HL-60 (cell line): ENCODE measurements around the gene GLIS1.

Experiments
- DNase-seq, 2 experiments: peaks; one replicate each; pipeline ENCODE4 v3.0.0-alpha.2; 2010 to 2020; ENCODE audit warnings: low read depth in 1 of 2, low spot score in 1 of 2
- H3K27ac ChIP-seq: fragments of 250-450 bp; sonication (Bioruptor Pico); replicated peaks from 2 replicates; pipeline ENCODE4 v1.5.1; 2020; ENCODE audit warnings: mild to moderate bottlenecking, moderate library complexity
- H3K27me3 ChIP-seq: fragments of 250-450 bp; sonication (Bioruptor Pico); 2 replicates; pipeline ENCODE4 v1.5.1; 2021; ENCODE audit warnings: mild to moderate bottlenecking, moderate library complexity; ENCODE audit not compliant: insufficient read depth, poor library complexity, severe bottlenecking
- H3K4me3 ChIP-seq: replicated peaks from 2 replicates; pipeline ENCODE4 v1.5.1; 2011; ENCODE audit warnings: mild to moderate bottlenecking, control low read depth, low read length; ENCODE audit not compliant: insufficient read depth
- GABPA ChIP-seq: IDR thresholded peaks from 2 replicates; pipeline ENCODE4 v1.6.1; 2012; ENCODE audit warnings: low read depth
- POLR2AphosphoS5 ChIP-seq: IDR thresholded peaks from 2 replicates; pipeline ENCODE4 v1.6.1; 2012; ENCODE audit warnings: low read depth
- SPI1 ChIP-seq: IDR thresholded peaks from 2 replicates; pipeline ENCODE4 v1.6.1; 2012; ENCODE audit warnings: low read depth, mild to moderate bottlenecking, borderline replicate concordance
- TF ChIP-seq, protein P1 (sequence below): IDR thresholded peaks from 2 replicates; pipeline ENCODE4 v1.6.1; 2012; ENCODE audit warnings: low read depth; ENCODE audit not compliant: insufficient replicate concordance
- TF ChIP-seq, protein P2 (sequence below): IDR thresholded peaks from one replicate; pipeline ENCODE4 v1.5.1; 2011; ENCODE audit warnings: low read length, control low read depth, inconsistent platforms; ENCODE audit not compliant: insufficient read depth

GLIS1 gene

GRCh38 chr1:53563611-53564010 lies 175.4 kb downstream of the GLIS1 start:
- Histone ChIP-seq H3K4me3 (no peak overlapping the region), H3K27me3 (peaks cover 17% of the 10 kb centered on the region), H3K27ac (no peak overlapping the region)
- DNase-seq = no peak
- no peak for TF ChIP-seq SPI1
- TF ChIP-seq, protein P1, sequence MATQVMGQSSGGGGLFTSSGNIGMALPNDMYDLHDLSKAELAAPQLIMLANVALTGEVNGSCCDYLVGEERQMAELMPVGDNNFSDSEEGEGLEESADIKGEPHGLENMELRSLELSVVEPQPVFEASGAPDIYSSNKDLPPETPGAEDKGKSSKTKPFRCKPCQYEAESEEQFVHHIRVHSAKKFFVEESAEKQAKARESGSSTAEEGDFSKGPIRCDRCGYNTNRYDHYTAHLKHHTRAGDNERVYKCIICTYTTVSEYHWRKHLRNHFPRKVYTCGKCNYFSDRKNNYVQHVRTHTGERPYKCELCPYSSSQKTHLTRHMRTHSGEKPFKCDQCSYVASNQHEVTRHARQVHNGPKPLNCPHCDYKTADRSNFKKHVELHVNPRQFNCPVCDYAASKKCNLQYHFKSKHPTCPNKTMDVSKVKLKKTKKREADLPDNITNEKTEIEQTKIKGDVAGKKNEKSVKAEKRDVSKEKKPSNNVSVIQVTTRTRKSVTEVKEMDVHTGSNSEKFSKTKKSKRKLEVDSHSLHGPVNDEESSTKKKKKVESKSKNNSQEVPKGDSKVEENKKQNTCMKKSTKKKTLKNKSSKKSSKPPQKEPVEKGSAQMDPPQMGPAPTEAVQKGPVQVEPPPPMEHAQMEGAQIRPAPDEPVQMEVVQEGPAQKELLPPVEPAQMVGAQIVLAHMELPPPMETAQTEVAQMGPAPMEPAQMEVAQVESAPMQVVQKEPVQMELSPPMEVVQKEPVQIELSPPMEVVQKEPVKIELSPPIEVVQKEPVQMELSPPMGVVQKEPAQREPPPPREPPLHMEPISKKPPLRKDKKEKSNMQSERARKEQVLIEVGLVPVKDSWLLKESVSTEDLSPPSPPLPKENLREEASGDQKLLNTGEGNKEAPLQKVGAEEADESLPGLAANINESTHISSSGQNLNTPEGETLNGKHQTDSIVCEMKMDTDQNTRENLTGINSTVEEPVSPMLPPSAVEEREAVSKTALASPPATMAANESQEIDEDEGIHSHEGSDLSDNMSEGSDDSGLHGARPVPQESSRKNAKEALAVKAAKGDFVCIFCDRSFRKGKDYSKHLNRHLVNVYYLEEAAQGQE = no peak
- TF ChIP-seq POLR2AphosphoS5 = no peak
- TF ChIP-seq, protein P2, sequence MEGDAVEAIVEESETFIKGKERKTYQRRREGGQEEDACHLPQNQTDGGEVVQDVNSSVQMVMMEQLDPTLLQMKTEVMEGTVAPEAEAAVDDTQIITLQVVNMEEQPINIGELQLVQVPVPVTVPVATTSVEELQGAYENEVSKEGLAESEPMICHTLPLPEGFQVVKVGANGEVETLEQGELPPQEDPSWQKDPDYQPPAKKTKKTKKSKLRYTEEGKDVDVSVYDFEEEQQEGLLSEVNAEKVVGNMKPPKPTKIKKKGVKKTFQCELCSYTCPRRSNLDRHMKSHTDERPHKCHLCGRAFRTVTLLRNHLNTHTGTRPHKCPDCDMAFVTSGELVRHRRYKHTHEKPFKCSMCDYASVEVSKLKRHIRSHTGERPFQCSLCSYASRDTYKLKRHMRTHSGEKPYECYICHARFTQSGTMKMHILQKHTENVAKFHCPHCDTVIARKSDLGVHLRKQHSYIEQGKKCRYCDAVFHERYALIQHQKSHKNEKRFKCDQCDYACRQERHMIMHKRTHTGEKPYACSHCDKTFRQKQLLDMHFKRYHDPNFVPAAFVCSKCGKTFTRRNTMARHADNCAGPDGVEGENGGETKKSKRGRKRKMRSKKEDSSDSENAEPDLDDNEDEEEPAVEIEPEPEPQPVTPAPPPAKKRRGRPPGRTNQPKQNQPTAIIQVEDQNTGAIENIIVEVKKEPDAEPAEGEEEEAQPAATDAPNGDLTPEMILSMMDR = no peak
- no peak for TF ChIP-seq GABPA

DNA sequence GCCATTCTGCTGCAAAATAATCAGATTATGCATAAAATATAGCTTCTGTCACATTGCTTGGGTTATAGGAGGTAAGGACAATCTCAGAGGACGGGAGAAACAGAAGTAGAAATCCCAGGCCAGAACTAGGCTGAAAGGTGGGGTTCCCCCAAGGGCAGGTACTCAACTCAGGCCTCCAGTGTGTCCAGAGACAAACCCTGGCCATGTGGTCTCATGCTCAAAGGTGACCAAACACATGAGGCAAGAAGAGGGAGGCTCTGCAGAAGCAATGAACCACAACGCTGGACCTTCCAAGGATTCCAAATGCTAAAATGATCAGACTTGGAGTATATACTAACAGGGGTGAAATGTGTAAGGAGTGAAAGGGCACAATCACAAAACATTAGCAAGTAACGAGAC lies 176.0 kb downstream of the GLIS1 start:
- TF ChIP-seq, protein P1 = no peak
- TF ChIP-seq SPI1 (no peak), GABPA (no peak), POLR2AphosphoS5 (no peak)
- TF ChIP-seq, protein P2 = no peak
- Histone ChIP-seq H3K27me3 (peaks cover 17% of the 10 kb centered on the region), H3K27ac (no peak overlapping the region), H3K4me3 (no peak overlapping the region)
- DNase-seq = no peak

DNA sequence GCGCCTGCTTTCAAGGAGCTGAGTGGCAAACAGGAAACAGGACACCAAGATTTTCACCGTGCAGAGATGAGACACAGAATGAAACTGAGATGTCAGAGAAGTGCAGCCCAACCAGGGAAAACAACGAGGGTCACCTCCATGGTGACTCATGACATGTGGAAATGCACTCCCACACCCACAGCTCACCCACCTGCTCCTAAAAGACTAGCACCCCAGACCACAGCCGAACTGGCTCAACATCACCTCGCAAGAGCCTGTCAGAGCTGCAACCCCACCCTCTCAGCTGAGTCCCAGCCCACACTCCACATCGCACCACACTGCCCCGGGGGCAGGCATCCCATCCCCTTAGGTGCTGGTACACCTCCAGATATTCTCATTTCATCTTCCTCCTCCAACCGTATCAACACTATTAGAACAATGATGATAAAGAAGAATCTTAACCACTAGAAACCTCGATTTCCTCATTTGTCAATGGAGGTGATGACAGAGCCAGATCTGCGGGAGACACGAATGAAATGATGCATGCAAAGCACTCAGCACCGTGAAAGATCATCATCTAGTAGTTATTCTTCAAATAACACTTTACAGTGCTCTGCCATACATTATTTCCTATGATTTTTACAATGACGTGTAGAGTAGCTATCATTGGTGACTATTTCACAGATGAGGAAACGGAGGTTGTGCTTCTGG lies 176.5 kb downstream of the GLIS1 start:
- peaks cover 17% of the 10 kb centered on the region for H3K27me3 ChIP-seq
- DNase-seq = no peak
- H3K4me3 ChIP-seq = no peak overlapping the region
- H3K27ac ChIP-seq = no peak overlapping the region
- no peak for TF ChIP-seq SPI1
- no peak for TF ChIP-seq POLR2AphosphoS5
- TF ChIP-seq, protein P2 = no peak
- TF ChIP-seq, protein P1 = no peak
- no peak for TF ChIP-seq GABPA
